GM15510 (cell line): ENCODE data around the gene CFAP57.

Experiments used
- POLR2A ChIP-seq: IDR thresholded peaks from 3 replicates; pipeline ENCODE4 v1.6.1; 2011; ENCODE audit warnings: borderline replicate concordance; ENCODE audit not compliant: insufficient read length; ENCODE audit errors: extremely low read depth

The CFAP57 gene

DNA sequence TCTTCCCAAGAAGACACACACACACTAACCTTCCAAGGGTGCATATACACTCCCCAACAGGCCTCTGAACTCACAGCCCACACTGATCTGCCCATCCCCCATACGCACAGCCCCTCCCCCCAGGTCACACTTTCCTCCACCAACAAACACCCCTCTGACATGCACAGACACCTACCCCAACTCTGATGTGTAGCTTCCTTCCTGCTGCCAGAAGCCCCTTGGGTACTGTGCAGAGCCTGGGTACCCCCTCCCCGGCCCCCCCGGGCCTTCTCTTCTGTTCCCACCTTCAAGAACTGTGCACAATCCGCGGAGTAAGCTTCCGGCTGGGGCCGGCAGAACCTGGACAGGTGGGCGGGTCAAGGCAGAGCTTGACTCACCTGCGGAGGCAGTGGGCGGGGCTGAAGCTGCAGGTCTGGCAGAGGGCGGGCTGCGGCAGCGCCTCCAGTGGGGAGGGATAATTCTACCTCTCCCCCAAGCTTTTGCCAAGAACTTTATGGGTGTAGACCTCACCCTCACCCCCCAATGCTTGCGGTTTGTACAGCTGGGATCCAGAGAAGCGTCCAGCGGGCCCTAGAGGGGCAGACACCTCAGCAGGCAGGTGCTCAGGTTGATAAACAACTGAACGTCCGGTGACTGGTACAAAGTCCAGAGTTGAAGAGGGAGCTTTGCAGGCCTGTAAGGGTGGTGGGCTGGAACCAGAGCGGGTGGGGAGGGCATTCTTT lies 113.3 kb downstream of the CFAP57 start, which contains the start of gene C1orf210:
Gene C1orf210 (minus strand): TSS at position 313 of the 722 bp plus-strand sequence. CDS start 2,311 bp downstream, outside the sequence.
- TF ChIP-seq POLR2A: no peak

DNA sequence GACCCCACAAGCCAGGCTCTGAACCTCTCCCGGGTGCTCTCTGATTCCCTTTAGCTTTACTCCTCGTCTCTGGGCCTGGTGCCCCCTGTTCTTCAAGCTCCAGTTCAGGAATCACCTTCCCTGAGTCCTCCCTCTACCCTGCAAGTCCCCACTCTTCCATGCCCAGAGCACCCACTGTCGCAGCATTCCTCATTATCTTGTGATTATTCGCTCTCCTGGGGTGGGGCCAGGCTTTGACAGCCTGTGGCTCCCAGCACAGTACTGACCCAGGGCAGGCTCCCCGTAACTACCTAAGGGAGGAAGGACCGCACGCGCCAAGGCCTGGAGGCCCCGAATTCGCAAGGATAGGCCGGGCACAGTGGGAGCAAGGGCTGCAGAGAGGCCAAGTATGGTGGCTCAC lies 114.0 kb downstream of the CFAP57 start:
- no peak for TF ChIP-seq POLR2A

DNA sequence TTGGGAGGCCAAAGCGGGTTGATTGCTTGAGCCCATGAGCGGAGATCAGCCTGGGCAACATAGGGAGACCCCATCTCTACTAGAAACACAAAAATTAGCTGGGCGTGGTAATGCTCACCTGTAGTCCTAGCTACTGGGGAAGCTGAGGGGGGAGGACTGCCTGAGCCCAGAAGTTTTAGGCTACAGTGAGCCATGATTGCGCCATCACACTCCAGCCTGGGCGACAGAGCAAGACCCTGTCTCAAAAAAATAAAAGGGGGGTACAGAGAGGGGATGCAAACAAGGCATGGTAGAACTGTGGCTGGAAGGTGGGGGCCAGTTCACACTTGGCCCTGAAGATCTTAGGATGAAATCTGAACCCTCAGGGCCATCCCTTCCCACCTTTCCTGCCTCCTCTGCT lies 114.4 kb downstream of the CFAP57 start:
- TF ChIP-seq POLR2A: no peak

DNA sequence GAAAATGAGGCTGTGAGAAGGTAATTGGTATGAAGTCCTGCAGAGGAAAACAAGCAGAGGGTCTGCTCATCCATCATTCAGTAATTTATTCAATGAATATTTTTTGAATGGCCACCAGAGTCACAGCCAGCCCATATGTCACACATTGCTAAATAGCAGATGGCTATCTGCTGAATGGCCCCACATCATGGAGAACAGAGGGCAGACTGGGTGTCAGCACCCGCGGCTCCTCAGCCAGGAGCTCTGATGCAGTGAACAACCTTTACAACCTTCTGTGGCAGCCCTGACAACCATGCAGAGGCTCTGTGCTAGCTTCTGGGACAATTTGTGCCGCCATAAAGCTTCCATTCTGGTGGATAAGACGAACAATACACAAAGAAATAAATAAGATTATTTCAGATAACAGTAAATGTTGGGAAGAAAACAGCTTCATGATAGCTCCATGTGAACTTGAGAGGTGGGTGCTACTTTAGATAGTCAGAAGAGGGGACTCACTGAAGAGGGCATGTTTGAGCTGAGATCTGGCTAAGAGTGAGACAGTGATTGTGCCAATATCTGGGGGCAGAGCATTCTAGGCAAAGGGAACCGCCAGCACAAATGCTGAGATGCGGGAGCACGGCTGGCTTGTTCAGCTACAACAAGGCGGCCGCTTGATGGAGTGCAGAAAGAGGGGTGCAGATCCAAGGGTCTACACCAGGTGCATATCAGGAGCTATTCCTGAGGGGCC lies 116.1 kb downstream of the CFAP57 start:
- no peak for TF ChIP-seq POLR2A

DNA sequence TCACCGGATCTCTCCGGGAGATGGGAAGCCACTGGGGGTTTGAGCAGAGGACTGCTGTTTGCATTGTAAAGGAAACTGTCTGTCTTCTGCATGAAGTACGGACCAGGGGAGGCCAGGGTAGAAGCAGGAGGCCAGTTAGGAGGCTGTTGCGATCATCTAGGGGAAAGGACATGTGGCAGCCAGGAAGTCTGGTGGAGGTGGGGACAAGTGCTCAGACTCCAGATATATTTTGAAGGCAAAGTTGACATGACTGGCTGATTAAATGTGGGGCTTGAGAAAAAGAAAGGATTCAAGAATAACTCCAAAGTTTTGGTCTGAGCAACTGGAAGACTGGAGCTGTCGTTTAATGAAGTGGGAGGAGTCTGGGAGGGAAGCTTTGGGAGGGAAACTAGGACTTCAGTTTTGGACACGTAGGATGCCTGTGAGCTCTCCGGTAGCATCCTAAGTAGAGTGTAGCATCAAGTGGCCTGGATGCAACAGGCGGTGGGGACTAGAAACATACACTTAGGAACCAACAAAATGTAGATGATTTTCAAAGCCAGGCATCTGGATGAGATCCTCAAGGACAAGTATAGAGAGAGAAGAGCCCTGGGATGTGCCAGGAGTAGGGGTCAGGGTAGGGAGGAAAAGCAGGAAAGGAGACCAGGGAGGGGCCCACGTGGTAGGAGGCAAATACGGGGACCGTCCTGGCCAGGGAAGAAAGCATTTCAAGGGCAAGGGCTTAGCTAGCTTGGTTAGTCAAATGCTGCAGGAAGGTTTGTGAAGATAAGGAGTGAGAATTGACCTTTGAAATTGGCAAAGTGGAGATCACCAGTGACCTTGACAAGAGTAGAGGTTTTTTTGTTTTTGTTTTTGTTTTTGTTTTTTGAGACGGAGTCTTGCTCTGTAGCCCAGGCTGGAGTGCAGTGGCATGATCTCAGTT lies 116.9 kb downstream of the CFAP57 start:
- no peak for TF ChIP-seq POLR2A

DNA sequence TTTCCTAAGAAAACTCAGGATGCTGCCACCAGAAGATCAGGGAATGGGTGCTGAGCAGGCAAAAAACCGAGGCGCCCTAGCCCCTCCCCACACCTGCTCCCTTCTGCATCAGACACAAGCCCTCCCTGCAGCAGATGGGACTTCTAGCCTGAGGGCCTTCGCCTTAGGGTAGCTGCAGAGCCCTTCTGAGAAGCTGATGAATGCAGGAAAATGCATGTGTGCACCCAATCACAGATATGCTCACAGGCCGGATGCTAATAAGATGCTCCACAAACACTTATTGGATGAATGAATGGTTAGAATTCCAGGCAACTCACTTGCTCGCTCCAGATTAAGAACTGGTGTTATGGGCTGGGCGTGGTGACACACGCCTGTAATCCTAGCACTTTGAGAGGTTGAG lies 120.1 kb downstream of the CFAP57 start:
- TF ChIP-seq POLR2A: no peak

DNA sequence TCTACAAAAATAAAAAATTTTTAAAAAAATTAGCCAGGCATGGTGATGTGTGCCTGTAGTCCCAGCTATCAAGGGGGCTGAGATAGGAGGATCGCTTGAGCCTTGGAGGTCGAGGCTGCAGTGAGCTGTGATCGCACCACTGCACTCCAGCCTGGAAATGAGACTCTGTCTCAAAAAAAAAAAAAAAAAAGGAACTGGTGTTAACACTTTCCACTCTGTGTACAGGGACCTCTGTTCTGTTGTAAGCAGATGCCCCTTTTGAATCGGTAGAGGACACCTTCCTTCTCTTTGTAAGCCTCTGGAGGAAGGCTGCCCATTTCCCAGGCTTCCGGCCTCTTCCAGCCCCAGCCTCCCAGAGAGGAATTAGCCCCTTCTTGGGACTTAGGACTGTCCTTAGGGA lies 120.5 kb downstream of the CFAP57 start:
- TF ChIP-seq POLR2A: no peak

DNA sequence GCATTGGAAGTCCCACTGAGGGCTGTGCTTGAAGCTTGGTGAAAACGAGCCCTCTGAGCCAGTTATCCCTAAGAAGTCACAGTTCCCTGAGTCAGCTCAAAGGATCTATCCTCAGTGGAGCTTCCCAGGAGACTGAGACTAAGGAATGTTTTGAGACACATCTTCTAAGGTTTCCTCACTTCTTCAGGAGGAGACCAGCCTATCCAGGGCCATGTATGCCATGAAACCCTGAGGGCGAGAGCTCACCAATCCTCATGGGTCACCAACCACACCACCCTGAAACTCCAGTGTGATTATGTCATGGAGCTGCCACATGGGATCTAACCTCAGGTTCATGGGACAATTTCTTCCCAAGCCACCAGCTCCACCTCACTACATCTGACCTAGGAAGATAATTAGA lies 121.0 kb downstream of the CFAP57 start:
- no peak for TF ChIP-seq POLR2A

DNA sequence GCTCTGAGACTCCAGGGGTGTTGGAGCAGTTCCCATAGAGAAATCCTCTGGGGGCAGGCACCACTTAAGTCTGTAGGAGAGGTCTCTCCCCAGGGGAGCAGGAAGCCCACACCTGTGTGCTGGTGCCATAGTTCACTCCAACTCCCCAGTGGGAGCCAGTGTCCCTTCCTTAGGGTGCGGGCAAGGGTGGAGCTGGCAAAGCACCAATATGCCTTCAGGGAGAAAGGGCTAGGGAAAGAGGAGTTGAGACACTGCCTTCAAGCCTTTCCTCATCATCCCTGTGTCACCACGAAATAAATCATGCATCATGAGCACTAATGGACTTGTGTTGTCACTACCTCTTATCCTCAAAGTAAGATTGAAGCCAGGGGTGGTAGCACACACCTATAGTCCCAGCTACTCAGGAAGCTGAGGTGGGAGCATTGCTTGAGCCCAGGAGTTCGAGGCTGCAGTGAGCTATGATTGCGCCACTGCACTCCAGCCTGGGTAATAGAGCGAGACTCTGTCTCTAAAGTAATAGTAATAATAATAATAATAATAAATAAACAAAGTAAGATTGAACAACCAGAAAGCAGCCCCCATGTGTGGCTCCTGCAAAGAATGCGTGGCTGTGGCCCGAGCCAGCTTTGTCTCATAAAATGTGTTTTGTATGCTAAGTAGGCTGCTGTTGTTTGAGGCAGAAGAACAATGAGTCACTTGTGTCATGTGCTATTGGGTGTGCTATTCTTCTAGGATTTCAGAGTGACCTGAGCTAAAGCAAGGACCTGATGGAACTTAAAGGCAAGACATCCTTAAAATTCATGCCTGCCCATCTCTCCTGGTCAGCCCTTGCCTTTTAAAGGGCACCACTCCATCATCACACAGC lies 122.0 kb downstream of the CFAP57 start:
- no peak for TF ChIP-seq POLR2A

DNA sequence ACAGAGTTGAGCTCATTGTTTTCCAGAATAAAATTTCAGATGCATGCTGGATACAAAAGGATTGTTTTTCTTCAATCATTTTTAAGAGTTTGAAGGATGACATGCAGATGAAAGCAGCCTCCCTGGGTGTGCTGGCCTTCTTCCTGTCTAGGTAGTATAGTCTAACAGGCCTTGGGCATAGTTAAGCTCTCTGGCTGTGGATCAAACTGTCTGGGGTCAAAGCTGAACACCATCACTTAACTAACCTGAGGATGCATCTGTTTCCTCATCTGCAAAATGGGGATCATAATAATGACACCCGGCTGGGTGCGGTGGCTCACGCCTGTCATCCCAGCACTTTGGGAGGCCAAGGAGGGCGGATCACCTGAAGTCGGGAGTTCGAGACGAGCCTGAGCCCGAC lies 122.6 kb downstream of the CFAP57 start:
- no peak for TF ChIP-seq POLR2A

DNA sequence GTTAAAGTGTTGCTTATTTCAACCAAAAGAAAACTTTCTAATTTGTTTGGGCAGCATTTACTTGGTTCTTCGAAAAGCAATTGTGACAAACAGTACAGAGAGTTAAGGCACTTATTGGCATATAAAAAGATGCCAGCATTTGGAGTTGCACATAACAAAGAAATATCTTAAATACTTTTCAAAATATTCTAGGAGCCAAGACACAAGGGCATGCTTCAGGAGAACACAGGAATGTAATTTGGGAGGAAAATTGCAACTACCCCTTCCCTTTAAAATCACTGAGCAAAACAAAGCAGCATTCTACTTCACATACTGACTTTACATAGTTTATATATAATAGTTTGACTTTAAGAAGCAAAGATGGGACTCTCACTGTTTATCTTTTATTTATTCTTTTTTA lies 124.1 kb downstream of the CFAP57 start:
- no peak for TF ChIP-seq POLR2A

DNA sequence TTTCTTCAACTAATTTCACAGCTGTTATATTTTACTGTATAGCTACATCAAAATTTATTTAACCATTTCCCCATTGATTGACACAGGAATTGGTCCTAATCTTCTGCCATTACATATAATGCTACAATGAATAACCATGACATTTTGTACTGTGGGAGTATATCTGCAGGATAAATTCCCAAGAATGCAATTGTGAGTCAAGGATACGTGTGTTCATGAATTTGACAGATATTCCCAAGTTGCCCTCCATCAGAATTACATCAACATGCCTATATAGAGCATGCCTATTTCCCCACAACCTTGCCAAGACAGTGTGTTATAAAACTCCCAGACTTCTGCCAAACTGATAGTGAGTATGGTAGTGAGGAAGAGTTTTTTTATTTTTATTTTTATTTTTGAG lies 125.9 kb downstream of the CFAP57 start:
- TF ChIP-seq POLR2A: no peak

DNA sequence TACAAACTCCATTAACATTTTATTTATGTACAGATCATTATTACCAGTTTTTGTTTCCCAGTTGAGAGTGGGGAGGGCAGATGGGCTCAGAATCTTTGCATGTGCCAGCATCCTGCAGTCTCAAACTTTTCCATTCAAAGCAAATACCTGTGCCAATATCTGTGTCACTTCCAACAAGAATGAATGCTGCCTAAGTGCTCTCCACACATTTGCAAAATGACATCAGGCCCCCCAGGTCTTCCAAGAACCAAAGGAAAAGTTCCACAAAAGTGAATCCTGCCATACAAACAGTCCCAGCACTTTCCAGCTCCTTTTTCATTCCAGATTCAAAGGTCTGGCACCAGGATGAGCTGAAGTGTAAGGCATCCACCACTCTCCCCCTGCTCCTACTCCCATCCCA lies 127.0 kb downstream of the CFAP57 start:
- TF ChIP-seq POLR2A: no peak

DNA sequence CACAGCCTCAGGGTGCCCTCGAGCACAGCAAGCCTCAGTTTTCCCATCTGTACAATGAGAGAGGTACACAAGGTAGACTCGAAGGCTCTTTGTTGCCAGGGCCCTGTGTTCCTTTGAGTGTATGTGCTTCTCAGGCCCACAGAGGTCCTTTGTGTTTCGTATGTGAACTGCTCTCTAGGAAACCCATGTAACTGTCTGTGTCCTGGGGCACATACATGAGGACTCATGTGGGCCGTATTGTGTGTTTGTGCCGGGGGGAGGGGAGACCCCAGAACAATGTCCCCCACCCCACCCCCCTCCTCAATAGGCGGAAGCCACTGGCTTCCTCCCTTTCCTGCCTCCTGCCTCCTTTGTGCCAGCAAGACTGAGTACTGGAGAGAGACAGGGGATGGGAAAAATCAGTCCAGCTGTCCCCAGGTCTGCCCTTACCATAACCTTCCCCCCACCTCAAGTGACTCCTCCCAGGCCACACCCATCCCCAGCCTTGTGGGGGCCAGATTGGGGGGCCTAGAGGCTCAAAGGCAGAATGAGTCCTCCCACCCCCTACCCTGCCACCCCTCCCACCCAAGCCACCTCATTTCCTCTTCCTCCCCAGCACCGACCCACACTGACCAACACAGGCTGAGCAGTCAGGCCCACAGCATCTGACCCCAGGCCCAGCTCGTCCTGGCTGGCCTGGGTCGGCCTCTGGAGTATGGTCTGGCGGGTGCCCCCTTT lies 128.4 kb downstream of the CFAP57 start, which contains the start of gene TIE1:
Gene TIE1 (plus strand): TSS at position 605 of the 717 bp plus-strand sequence. CDS start 90 bp downstream, at position 695.
- no peak for TF ChIP-seq POLR2A

DNA sequence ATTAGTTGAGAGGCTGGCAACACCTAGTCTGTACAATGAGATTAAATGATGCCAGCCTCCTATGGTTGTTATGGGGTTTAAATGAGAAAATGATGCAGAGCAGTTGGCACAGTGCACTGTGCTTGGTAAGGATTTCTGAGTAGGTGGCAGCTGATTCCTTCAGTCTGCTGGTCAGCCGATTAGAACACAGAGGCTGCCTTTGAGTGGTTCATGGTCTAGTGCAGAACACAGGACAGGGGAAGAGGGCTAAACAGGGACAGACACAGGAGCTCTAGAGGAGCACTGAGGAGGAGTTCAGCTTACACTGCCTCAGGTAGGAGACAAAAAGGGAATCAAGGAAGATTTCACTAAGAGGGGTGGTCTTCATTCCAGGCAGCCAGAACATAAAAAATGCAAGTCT lies 130.1 kb downstream of the CFAP57 start:
- TF ChIP-seq POLR2A: no peak
